BJ (cell line): ENCODE results near the gene AP4S1. TPM values are rescaled to one million over a fixed set of nuclear protein-coding genes. Genes with fewer than 3 reads are reported as not detected.
"Not testable (repeated sequence)": the region's sequence is repeated elsewhere in the genome, so short reads cannot be mapped to it uniquely, and the experiment has no call there.

Experiments used
- CTCF ChIA-PET: fragments of 350-600 bp; formaldehyde crosslinking; extraction: SDS; loops from one replicate; lab custom pipeline; 2021; ENCODE audit warnings: antibody characterized with exemption, inconsistent platforms; lab: Yijun Ruan, JAX
- POLR2A ChIA-PET: fragments of 300-600 bp; sonication (Branson Sonifier 250); formaldehyde crosslinking; extraction: SDS; loops from one replicate; lab custom pipeline; 2021; ENCODE audit warnings: antibody characterized with exemption; lab: Charles Lee
- DNase-seq: peaks from one replicate; pipeline ENCODE4 v3.0.0-alpha.2; 2011; ENCODE audit warnings: low read depth
- H3K27me3 ChIP-seq: 2 replicates; pipeline ENCODE4 v1.6.0; 2011; ENCODE audit warnings: low read length; ENCODE audit not compliant: control insufficient read depth, insufficient read depth
- H3K36me3 ChIP-seq: 2 replicates; pipeline ENCODE4 v1.5.1; 2011; ENCODE audit warnings: low read length; ENCODE audit not compliant: control insufficient read depth, insufficient read depth
- H3K4me3 ChIP-seq: 2 replicates; pipeline ENCODE4 v1.5.1; 2011; ENCODE audit warnings: low read depth, mild to moderate bottlenecking, control low read depth, low read length
- polyA minus RNA-seq: library from RNA; depleted of rRNA, polyadenylated mRNA; stranded (reverse); fragments of >200 nt; gene quantifications from 2 replicates; pipeline ENCODE4 v1.2.3, GENCODE V29; 2011; rRNA and poly(A)+ RNA removed
- polyA plus RNA-seq: library from polyadenylated mRNA; depleted of rRNA; stranded (reverse); fragments of >200 nt; gene quantifications from 2 replicates; pipeline ENCODE4 v1.2.3, GENCODE V29; 2011; rRNA removed
- TF ChIP-seq, protein P1 (sequence below): IDR thresholded peaks from 2 replicates; pipeline ENCODE4 v1.5.1; 2011; ENCODE audit warnings: low read depth, mild to moderate bottlenecking, control low read depth, inconsistent platforms, low read length, moderate library complexity; ENCODE audit not compliant: insufficient read depth

Gene AP4S1, protein sequence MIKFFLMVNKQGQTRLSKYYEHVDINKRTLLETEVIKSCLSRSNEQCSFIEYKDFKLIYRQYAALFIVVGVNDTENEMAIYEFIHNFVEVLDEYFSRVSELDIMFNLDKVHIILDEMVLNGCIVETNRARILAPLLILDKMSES
- polyA plus RNA-seq: 2.5 and 3.5 TPM in 2 replicates
- 1.7 and 2.1 TPM in 2 replicates for polyA minus RNA-seq

DNA sequence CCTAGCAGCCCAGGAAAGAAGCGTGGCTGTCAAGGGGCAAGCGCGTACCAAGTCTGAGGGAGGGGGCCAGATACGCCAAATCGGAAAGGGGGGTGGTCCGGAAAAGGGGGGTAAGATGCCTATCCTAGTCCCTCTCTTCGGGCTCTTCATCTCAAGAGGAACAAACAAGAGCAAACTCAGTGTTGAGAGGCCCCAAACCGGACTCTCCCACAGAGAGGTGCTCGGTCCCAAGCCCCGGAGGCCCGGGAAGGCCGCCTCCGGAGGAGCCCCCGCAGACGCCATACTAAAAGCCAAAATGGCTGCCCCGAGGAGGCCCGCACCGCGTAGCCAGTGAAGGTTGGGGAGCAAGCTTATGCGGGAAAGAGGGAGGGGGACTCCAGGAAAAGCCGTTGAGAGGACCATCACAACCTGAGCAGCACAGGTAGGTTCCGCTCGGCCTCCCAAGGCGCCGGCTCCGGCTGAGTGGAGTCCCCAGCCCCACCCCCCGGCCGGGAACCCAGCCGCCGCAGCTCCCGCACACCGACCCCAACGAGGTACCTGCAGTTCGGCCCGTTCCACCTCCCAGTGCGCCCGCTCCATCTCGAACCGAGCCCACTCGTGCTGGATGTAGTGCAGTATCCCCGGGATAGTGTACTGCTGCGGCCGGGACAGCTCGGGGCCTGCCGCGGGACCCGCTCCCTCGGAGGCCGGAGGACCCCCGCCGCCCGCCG is at the start of gene AP4S1:
Gene AP4S1 (plus strand): TSS at position 283 of the 710 bp plus-strand sequence. CDS start 40,548 bp downstream, outside the sequence.
- peak within 1 kb of the TSS; percentile 98 for H3K4me3 ChIP-seq
- TF ChIP-seq, protein P1, sequence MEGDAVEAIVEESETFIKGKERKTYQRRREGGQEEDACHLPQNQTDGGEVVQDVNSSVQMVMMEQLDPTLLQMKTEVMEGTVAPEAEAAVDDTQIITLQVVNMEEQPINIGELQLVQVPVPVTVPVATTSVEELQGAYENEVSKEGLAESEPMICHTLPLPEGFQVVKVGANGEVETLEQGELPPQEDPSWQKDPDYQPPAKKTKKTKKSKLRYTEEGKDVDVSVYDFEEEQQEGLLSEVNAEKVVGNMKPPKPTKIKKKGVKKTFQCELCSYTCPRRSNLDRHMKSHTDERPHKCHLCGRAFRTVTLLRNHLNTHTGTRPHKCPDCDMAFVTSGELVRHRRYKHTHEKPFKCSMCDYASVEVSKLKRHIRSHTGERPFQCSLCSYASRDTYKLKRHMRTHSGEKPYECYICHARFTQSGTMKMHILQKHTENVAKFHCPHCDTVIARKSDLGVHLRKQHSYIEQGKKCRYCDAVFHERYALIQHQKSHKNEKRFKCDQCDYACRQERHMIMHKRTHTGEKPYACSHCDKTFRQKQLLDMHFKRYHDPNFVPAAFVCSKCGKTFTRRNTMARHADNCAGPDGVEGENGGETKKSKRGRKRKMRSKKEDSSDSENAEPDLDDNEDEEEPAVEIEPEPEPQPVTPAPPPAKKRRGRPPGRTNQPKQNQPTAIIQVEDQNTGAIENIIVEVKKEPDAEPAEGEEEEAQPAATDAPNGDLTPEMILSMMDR: no peak
- no peak for DNase-seq
- ChIA-PET CTCF (interaction anchor here (1.0 to 1.3 kb wide), 2 partner anchors 41 to 96 kb away, joined by 3 read pairs; no protein-coding TSS in a partner anchor), POLR2A (no interaction called here)
- H3K36me3 ChIP-seq: no peaks in the 10 kb centered on the region
- no peaks in the 10 kb centered on the region for H3K27me3 ChIP-seq

DNA sequence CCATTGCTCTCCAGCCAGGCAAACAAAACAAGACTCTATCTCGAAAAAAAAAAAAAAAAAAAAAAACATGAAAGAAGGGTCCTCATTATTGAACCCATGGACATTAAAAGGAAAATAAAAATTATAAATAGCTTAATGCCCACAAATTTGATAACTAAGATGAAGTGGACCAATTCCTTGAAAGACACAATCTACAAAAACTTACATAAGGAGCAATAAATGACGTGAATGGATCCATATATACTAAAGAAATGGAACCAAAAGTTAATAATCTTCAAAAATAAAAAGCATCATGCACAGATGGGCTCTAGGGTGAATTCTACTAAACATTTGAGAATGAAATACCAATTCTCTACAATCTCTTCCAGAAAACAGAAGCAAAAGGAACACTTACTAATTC is 47.7 kb upstream of the AP4S1 start:
- DNase-seq: no peak
- H3K27me3 ChIP-seq: no peaks in the 10 kb centered on the region
- TF ChIP-seq, protein P1: no peak
- H3K4me3 ChIP-seq: no peak overlapping the region
- ChIA-PET CTCF (interaction anchor here (1.1 kb wide), 2 partner anchors 49 to 410 kb away, joined by 3 to 4 read pairs; partner anchors contain the start of gene STRN3), POLR2A (no interaction called here)
- H3K36me3 ChIP-seq: no peaks in the 10 kb centered on the region

DNA sequence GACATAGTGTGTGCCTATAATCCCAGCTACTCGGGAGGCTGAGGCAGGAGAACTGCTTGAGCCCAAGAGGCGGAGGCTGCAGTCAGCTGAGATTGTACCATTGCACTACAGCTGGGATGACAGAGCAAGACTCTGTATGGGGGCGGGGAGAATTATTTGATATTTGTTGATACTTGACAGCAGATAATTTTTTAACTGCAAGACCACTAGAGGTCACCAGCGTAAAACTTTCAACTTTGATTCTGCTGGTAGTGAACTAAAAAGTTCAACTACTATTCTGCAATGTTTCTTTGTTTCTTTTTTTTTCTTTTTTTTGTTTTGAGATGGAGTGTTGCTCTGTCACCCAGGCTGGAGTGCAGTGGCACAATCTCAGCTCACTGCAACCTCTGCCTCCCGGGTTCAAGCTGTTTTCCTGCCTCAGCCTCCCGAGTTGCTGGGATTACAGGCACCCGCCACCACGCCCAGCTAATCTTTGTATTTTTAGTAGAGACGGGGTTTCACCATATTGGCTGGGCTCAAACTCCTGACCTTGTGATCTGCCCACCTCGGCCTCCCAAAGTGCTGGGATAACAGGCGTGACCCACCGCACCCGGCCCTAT is 45.2 kb upstream of the AP4S1 start:
- H3K27me3 ChIP-seq, DNase-seq, POLR2A ChIA-PET, H3K36me3 ChIP-seq, H3K4me3 ChIP-seq: not testable (repeated sequence)
- CTCF ChIA-PET: interaction anchor here (0.6 to 5.2 kb wide), 13 partner anchors 8 to 1244 kb away, joined by 3 to 35 read pairs (median 3); no protein-coding TSS in a partner anchor
- TF ChIP-seq, protein P1: peak; percentile 58

DNA sequence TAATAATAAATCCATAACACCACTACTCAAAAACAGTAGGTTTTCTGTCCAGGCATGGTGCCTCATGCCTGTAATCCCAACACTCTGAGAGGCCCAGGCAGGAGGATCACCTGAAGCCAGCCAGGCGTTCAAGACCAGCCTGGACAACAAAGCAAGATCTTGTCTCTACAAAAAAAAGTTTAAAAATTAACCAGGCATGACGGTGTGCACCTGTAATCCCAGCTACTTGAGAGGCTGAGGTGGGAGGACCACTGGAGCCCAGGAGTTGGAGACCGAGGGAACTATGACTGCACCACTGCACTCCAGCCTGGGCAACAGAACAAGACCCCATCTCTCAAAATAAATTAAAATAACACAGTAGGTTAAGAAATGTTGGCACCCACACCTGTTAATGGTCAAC is 44.5 kb upstream of the AP4S1 start:
- no peaks in the 10 kb centered on the region for H3K36me3 ChIP-seq
- H3K27me3 ChIP-seq: no peaks in the 10 kb centered on the region
- no peak for DNase-seq
- no peak overlapping the region for H3K4me3 ChIP-seq
- ChIA-PET POLR2A (no interaction called here), CTCF (interaction anchor here (0.7 to 5.2 kb wide), 10 partner anchors 9 to 383 kb away, joined by 3 to 35 read pairs (median 3); no protein-coding TSS in a partner anchor)
- TF ChIP-seq, protein P1: no peak

DNA sequence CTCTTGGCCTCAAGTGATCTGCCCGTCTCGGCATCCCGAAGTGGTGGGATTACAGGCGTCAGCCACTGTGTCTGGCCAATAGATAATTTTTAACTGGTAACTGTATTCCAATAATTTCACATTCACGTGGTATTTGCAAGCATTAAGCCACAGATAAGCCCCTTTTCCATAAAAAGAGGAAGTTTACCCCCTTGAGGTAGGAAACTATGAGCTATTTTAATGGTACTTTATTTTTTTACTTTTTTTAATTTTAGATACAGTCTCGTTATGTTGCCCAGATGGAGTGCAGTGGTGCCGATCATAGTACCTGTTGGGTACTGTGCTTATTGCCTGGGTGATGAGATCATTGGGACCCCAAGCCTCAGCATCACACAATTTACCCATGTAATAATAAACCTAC is 42.9 kb upstream of the AP4S1 start:
- no peak for DNase-seq
- H3K4me3 ChIP-seq: no peak overlapping the region
- H3K27me3 ChIP-seq: no peaks in the 10 kb centered on the region
- ChIA-PET POLR2A (no interaction called here), CTCF (interaction anchor here (0.6 to 5.2 kb wide), 2 partner anchors 45 to 101 kb away, joined by 5 to 35 read pairs; no protein-coding TSS in a partner anchor)
- H3K36me3 ChIP-seq: no peaks in the 10 kb centered on the region
- TF ChIP-seq, protein P1: no peak
